Activated T-cell treated with anti-CD3 and anti-CD28 coated beads for 1 hour (primary cell): Measurements from ENCODE around the gene C13orf42.

Source experiments
- DNase-seq: peaks from one replicate; pipeline ENCODE4 v3.0.0-alpha.2; 2020; ENCODE audit warnings: low read depth

Gene C13orf42

GRCh38 chr13:51111174-51111573, at the start of gene C13orf42:
C13orf42 (minus strand) TSS chr13:51111274; CDS start chr13:51111209, 65 bp downstream.
- no peak for DNase-seq

- DNase-seq = no peak
Measured at GRCh38 chr13:51158880-51159518, 47.9 kb upstream of the C13orf42 start.

GRCh38 chr13:51158365-51158764, 47.3 kb upstream of the C13orf42 start:
- DNase-seq = no peak

GRCh38 chr13:51156648-51157047, 45.6 kb upstream of the C13orf42 start:
- no peak for DNase-seq

- DNase-seq = no peak
Measured at GRCh38 chr13:51155776-51156515, 44.9 kb upstream of the C13orf42 start.

GRCh38 chr13:51155161-51155560, 44.1 kb upstream of the C13orf42 start:
- no peak for DNase-seq

GRCh38 chr13:51154029-51154555, 43.0 kb upstream of the C13orf42 start:
- no peak for DNase-seq

GRCh38 chr13:51153527-51153926, 42.5 kb upstream of the C13orf42 start:
- DNase-seq = no peak

GRCh38 chr13:51152701-51153100, 41.6 kb upstream of the C13orf42 start:
- DNase-seq = no peak

GRCh38 chr13:51151463-51151862, 40.4 kb upstream of the C13orf42 start:
- DNase-seq = no peak

- DNase-seq = no peak
Measured at GRCh38 chr13:51148952-51149573, 38.0 kb upstream of the C13orf42 start.

- no peak for DNase-seq
Measured at GRCh38 chr13:51148223-51148951, 37.3 kb upstream of the C13orf42 start.

- DNase-seq = no peak
Measured at GRCh38 chr13:51147732-51148131, 36.7 kb upstream of the C13orf42 start.

GRCh38 chr13:51146667-51147066, 35.6 kb upstream of the C13orf42 start:
- no peak for DNase-seq

GRCh38 chr13:51137250-51137649, 26.2 kb upstream of the C13orf42 start:
- no peak for DNase-seq

GRCh38 chr13:51136276-51136980, 25.4 kb upstream of the C13orf42 start:
- DNase-seq = no peak

GRCh38 chr13:51134763-51135365, 23.8 kb upstream of the C13orf42 start:
- DNase-seq = no peak

- DNase-seq = no peak
Measured at GRCh38 chr13:51130348-51130747, 19.3 kb upstream of the C13orf42 start.

- DNase-seq = peak; percentile 20
Measured at GRCh38 chr13:51125495-51126226, 14.6 kb upstream of the C13orf42 start.

- DNase-seq = no peak
Measured at GRCh38 chr13:51122868-51123566, 11.9 kb upstream of the C13orf42 start.
